Right lobe of liver (tissue), 4 donors: Measurements from ENCODE around the gene CD99.

Source experiments
- POLR2A ChIP-seq: fragments of 450-650 bp; IDR thresholded peaks from one replicate; pipeline ENCODE4 v1.6.1; 2017; ENCODE audit warnings: antibody characterized with exemption, mild to moderate bottlenecking
- TF ChIP-seq, protein P1 (sequence below), 4 donors: fragments of 200-600 bp in 3 of 4; fragments of 450-650 bp in 1 of 4; IDR thresholded peaks; one replicate each; pipeline versions ENCODE4 v1.5.1 to v1.8.0; 2016 to 2022; ENCODE audit warnings: antibody characterized with exemption in 4 of 4, mild to moderate bottlenecking in 2 of 4
- donor health status: DM: no; HTN: no; CAD: no.
- donor health status: DM: no; HTN: no; CAD: no.
- donor health status: DM: no; HTN: yes; CAD: no.

- TF ChIP-seq, protein P1, sequence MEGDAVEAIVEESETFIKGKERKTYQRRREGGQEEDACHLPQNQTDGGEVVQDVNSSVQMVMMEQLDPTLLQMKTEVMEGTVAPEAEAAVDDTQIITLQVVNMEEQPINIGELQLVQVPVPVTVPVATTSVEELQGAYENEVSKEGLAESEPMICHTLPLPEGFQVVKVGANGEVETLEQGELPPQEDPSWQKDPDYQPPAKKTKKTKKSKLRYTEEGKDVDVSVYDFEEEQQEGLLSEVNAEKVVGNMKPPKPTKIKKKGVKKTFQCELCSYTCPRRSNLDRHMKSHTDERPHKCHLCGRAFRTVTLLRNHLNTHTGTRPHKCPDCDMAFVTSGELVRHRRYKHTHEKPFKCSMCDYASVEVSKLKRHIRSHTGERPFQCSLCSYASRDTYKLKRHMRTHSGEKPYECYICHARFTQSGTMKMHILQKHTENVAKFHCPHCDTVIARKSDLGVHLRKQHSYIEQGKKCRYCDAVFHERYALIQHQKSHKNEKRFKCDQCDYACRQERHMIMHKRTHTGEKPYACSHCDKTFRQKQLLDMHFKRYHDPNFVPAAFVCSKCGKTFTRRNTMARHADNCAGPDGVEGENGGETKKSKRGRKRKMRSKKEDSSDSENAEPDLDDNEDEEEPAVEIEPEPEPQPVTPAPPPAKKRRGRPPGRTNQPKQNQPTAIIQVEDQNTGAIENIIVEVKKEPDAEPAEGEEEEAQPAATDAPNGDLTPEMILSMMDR (IDR thresholded peaks at IDR 0.05), result peak in 2 of 4 donors; percentile 12
- TF ChIP-seq POLR2A, result no peak
Measured at GRCh38 chrX:2654436-2655340, 36.4 kb upstream of the CD99 start.
